GM19455 (cell line): ENCODE data around the gene TMEM43.

Experiments
- ATAC-seq: cut with Tn5 transposase; IDR thresholded peaks from one replicate; pipeline ENCODE4 v1.9.1; 2021; ENCODE audit not compliant: unreplicated experiment

TMEM43 gene

DNA sequence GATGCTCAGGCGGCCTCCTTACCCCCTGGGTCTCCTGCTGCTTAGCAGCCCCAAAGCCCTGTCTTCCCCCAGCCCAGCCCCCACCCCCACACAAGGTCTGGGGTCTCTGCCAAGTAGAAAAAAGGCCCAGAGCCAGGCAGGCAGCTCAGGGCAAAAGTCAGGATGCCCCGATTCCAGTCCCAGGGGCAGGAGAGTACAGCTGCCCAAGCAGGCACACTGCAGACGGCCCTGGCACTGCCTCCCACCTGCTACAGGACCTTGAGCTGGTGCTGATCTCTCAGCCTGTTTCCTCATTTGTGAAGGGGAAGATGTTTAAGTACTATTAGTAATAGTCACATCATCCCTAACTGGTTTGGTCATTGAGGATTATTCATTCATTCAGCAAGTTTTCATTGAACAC is 12.6 kb downstream of the TMEM43 start:
- ATAC-seq, result no peak

DNA sequence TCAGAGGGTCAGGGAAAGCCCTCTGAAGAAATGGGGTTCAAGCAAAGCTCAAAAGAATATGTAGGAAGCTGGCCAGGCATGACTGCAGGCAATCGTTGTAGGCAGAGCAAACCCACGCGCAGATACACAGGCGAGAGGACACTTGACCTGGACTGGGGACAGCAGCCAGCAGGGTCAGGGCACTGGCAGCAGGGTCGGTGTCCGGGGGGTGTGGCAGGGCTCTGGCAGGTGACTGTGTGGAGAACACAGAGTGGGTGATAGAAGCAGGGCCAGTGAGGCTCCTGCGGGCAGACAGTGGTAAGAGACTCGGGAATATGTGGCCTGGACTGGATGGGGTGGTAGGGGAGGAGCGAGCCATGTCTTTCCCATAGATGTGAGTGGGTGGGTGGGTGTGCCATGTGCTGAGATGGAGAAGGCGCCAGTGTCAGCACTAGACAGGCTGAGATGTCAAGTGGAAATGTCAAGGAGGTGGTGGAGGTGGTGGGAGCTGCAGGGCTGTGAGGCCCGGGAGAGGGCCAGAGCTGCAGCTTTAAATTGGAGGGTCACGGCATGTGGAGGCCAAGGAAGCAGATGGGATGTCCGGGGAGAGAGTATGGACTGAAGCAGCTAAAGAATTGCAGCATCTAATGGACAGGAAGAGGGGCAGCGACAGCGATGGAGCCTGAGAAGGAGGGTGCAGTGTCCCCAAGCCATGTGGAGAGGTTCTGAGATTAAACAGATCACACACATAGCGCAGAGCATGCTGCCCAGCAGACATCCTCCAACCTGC is 13.4 kb downstream of the TMEM43 start:
- ATAC-seq, result no peak

DNA sequence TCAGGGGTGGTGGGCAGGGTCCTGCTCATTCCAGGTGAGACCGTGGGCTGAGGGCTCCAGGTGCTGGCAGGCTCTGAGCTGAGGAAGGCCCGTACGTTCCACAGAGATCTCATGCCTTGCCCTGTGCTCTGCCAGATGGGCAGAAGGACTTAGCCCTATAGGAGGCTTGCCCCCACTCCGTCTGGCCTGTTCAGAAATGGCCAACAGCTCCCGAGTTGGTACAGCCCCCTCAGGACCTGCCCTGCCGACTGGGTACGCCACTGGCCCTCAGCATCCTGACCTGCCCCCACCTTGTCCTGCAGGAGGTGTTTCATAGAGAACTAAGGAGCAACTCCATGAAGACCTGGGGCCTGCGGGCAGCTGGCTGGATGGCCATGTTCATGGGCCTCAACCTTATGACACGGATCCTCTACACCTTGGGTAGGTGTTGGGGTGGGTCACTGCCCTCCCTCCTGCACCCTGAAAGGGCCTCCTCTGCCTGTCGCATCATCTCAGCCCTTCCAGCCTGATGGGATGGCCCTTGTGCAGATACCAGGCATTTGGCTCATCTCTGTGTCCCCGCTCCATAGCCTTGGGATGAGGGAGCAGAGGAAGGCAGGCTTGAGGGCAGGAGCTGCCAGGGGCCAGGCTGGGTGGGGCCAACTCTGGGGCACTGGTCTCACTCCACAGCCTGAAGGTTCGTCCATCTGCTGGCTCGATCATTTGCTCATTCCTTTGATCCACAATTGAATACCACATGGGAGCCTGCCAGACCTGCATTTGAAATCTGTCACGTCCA is 14.2 kb downstream of the TMEM43 start:
- no peak for ATAC-seq

DNA sequence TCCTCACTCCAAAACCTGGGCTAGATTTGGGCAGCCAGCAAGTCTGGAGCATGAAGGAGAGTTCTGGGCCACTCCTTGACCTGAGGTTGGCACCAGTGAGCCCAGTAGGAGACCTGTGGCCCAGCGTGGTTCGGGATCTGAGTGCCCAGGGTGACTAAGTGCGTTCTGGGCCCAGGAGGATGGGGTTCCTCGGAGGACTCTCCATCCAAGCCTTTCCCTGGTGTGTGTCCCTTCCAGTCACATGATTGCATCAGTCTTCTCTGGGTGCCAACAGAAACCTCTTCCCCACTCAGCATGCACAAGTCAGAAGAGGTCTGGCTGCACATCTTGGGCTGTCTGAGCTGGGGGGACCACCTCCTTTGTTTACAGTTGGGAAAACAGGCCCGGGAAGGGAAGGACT is 14.9 kb downstream of the TMEM43 start:
- no peak for ATAC-seq

DNA sequence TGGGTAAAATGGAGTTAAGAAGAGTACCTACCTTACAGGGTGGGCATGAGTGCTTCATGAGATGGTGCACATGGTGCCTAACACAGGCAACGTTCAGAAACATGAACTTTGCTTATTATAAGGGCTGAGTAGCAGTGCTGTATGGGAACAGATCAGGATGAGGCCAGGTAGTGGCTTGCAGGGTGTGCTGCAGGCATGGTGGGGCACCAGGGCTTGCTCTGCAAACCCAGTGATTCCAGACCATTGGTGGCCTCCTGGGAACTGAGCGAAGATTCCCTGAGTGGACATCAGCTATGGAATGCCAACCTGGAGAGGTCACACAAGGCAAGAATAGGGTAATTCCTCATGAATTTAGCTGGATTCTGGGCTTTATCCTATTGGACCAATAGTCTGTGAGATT is 15.8 kb downstream of the TMEM43 start:
- no peak for ATAC-seq

DNA sequence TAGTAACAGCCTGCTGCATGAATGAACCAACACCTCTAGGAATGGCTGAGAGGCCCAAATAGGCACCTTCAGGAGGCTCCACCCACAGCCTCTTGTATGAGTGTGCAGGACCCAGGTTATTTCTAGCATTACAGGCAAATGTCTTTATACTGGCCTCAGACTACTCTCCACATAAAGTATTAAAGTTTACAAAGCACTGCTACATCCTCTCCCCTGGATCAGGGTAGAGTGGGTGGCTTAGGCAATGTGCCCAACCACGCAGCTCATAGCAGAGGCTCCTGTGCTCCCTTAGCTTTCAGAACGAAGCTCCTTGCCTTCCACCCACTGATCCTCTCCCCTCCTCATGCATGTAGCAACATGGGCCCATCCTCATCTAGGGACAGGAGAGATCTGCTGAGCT is 16.3 kb downstream of the TMEM43 start:
- ATAC-seq, result no peak

DNA sequence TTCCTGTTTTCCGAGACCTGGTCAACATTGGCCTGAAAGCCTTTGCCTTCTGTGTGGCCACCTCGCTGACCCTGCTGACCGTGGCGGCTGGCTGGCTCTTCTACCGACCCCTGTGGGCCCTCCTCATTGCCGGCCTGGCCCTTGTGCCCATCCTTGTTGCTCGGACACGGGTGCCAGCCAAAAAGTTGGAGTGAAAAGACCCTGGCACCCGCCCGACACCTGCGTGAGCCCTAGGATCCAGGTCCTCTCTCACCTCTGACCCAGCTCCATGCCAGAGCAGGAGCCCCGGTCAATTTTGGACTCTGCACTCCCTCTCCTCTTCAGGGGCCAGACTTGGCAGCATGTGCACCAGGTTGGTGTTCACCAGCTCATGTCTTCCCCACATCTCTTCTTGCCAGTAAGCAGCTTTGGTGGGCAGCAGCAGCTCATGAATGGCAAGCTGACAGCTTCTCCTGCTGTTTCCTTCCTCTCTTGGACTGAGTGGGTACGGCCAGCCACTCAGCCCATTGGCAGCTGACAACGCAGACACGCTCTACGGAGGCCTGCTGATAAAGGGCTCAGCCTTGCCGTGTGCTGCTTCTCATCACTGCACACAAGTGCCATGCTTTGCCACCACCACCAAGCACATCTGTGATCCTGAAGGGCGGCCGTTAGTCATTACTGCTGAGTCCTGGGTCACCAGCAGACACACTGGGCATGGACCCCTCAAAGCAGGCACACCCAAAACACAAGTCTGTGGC is 16.9 kb downstream of the TMEM43 start:
- no peak for ATAC-seq

DNA sequence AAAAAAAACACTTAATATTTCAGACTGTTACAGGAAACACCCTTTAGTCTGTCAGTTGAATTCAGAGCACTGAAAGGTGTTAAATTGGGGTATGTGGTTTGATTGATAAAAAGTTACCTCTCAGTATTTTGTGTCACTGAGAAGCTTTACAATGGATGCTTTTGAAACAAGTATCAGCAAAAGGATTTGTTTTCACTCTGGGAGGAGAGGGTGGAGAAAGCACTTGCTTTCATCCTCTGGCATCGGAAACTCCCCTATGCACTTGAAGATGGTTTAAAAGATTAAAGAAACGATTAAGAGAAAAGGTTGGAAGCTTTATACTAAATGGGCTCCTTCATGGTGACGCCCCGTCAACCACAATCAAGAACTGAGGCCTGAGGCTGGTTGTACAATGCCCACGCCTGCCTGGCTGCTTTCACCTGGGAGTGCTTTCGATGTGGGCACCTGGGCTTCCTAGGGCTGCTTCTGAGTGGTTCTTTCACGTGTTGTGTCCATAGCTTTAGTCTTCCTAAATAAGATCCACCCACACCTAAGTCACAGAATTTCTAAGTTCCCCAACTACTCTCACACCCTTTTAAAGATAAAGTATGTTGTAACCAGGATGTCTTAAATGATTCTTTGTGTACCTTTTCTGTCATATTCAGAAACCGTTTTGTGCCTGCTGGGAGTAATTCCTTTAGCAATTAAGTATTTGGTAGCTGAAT is 17.9 kb downstream of the TMEM43 start:
- ATAC-seq, result no peak

DNA sequence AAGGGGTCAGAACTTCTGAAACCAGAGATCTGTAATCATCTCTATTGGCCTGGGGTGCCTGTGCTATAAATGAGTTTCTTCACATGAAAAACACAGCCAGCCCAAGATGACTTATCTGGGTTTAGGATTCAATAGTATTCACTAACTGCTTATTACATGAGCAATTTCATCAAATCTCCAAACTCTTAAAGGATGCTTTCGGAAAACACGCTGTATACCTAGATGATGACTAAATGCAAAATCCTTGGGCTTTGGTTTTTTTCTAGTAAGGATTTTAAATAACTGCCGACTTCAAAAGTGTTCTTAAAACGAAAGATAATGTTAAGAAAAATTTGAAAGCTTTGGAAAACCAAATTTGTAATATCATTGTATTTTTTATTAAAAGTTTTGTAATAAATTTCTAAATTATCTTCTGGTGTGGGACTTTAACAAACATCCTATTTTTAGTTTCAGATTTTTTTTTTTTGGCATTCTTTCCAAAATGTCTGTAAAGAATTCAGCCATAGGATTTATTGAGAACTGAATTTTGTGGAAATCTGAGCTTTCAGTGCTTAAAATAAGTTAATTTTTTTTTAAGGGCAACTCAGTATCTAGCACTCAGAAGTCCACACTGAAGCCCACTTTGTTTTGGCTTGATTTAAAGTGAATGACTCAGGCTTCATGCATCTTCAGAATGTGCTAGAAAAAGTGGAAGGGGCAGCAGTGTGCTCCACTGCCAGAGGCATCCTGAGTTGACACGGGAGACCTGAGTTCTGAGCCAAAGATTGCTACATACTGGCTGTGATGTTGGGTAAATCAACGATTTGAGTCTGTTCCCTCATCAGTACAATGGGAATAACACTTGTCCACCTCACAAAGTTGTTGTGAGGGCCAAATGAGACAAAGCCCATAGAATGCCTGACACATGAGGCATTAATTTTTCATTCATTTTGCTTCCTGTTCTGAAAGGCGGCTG is 18.7 kb downstream of the TMEM43 start:
- ATAC-seq, result no peak

DNA sequence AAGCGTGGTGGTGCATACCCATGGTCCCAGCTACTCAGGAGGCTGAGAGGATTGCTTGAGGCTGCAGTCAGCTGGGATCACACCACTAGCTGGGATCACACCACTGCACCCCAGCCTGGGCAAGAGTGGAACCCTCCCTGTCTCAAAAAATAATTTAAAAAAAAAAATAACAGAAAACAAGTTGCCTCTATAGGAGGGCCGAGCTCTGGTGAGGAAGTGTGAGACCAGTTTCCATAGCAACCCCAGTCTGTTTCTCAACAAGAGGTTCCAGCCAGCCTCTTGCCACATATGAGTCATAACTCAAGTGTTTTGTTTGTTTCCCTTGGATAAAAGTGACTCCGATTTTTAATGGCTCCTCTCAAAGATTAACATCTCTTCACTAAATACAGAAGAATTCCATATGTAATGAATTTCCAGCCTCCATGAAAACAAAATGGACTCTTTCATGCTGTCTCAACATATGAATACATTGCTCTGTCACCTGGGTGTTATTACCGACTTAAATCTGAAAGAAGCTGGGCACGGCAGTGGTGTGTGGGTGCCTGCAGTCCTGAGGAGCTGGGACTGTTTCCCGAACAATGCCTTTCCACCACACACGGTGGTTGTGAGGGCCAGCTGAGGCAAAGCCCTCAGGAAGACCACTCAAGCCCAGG is 19.7 kb downstream of the TMEM43 start:
- ATAC-seq, result peak; percentile 96

DNA sequence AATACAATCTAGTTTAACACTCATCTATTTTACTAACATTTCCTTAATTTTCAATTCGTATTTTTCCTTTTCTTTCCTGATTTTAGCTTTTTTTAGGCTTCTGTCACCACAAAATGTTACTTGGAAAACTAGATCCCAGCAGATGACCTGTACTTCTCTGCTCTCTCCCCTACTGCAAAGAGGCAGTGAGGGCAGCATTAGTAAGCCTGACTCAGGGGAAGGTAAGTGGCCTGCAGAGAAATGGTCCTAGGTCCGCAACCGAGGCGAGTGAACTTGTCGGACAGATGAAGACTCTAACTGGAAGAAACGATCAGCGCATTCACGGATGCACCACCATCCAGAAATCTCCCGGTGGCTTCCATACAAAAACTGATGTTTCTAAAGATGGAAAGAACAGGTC is 20.4 kb downstream of the TMEM43 start:
- no peak for ATAC-seq

DNA sequence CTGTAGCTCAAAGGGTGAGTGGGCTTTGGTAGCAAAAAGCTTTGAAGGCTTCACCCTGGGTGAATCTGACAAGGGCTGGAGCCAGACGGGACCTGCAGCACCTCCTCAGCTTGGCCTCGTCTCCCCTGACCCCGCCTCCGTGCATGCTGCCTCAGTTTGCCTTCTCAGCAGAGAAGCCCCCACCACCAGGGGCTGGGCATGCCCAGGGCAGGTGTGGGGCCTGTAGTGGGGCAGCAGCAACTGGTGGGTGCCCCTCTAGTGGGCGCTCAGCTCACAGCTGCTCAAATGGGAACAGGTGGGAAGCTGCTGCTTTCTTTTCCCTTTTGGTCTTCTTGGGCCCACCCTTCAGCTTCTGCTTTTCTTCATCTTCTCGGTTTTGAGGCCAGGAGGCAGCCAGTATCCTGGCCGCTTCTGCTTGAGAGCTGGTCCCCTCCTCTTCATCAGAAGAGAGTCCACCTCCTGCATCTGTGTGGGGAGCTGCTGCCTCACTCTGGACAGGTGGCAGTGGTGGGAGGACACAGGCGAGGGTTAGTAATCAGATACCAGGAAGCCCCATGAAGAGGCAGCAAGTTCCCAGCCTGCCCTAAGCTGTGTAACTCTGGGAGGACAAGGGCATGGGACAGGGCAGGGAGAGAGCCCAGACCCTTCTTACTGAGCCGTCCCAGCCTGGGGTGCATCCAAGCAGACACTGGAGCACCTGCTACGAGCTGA is 21.0 kb downstream of the TMEM43 start:
- no peak for ATAC-seq

DNA sequence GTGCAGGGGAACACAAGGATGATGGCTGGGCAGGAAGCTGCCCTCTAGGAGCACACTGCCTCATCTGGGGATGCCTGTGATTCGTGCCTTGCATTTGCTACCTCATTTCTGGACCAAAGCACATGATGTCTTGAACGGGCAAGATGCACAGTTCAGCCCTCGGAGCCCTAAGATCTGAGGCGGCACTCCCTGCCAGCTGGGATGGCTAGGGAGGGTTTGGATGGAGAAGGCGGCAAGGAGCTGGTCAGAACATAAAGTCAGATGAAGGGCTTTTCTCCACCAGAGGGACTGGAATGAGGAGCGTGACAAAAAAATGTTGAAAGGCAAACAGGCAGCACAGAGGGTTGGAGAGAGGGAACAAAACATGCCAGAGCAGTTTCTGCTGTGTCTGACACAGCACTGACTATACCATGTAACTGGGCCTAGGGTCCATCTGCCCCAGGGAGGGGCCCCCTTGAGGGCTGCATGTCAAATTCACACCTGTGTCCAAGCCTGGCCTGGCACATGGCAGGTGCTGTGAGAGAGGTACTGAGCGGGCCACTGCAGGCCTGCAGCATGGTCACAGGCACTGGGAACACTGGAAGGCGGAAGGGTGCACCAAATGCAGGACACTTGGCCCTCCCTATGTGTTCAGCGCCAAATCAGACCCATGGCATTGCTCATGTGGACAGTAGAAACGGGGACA is 21.7 kb downstream of the TMEM43 start:
- ATAC-seq, result no peak

DNA sequence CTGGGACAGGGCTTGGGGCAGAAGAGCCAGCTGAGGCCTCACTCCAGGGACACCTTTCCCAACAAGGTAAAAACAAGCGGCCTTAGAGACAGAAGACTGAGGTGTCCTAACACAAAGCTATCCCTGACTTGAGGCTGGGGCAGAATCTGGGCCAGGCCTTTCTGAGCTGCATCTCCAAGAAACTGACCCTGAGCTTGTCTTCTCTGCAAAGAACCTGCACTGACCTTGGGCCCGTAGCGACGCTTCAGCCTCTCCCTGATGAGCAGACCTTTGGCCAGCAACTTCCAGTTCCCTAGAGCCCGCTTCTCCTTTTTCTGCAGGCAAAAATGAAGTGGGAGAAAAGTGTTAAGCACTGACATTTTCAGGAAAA is 22.2 kb downstream of the TMEM43 start:
- ATAC-seq, result no peak

DNA sequence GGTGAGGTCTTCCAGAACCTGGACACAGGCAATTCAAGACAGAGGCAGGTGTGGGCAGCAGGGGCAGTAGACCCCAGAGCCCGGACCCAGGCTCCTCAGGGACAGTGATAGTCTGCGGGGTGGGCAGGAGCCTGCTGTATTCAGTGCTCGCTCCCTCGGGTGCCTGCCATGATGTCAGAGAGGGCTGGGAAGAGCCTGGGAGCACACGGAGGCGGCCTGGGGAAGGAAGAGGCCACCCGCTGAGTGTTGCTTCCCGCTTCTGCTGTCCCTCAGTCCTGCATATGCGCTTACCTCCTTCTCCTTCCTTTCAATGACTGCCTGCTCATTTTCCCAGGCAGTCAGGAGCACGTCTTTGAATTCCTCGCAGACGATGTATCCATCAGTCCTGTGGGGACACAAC is 22.8 kb downstream of the TMEM43 start:
- no peak for ATAC-seq

DNA sequence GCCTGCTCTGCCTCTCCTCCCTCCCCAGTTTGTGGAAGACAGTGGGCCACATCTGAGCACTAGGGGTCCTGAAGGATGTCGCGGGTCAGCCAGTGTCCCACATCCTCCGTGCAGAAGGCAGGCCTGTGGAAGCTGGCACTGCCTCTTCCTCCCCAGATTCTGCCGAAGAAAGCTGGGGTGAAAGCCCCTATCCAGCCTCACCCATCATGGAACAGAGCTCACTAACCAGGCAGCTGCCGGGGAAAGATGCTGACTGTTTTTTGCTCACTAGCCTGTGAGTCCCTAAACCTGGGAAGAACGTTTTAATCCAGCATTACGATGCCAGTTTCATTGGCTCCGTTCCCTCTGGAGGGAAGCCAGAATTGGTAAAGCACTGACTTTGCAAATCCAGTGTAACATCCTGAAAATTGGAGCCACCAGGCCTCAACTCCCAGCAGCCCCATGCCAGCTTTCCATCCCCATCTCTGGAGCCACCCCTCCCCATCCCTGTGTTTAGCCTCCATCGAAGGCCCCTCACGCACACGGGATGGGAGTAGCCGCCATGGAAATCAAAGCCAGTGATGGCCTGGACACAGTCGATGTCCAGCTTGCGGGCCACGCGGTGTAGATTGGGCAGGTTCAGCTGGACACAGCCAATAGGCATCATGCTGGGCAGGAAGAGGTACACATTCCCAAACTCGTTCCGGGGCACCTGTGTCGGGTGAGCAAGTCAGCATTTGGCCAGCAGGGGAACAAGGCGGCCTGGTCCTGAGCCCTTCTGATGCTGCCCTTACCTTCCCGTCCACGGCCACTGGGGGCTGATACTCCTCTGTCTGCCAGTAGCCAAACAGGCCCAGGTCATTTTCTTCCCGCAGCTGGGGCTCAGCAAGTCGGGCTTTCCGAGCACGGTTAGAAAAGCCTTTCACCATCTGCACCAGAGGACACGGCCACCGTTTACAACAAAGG is 23.5 kb downstream of the TMEM43 start:
- ATAC-seq, result no peak

DNA sequence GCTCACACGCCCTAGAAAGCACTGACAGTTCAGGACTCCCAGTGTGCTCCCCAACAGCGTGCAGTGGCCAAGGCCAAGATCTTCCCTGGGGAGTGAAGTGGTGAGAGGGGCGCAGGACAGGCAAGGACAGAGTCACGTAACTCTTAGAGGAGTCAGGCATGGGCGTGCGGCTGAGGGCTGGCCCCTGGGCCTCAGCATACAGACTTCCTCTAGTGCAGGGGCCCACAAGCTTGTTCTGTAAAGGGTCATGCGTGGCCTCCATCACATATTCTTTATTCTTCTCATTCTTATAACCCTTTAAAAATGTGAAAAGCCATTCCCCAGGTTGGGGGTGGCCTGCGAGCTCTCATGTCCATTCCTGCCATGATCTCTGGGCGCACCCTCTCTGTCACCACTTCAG is 25.2 kb downstream of the TMEM43 start:
- ATAC-seq, result no peak
